Activated CD4-positive, alpha-beta memory T cell treated with anti-CD3 and anti-CD28 coated beads, Interleukin-2, amount 10 ng/mL, durations not matched to agents 7 days and 5 days (primary cell): ENCODE results near the gene RBM12. TPM values are rescaled to one million over a fixed set of nuclear protein-coding genes. Genes with fewer than 3 reads are reported as not detected.

Source experiments
- CTCF ChIA-PET: fragments of 350-600 bp; sonication (Branson Sonifier 250); formaldehyde crosslinking; loops from one replicate; lab custom pipeline; 2021; ENCODE audit warnings: antibody characterized with exemption, inconsistent platforms; lab: Charles Lee
- POLR2A ChIA-PET: fragments of 350-600 bp; sonication (Branson Sonifier 250); formaldehyde crosslinking; loops from one replicate; lab custom pipeline; 2021; ENCODE audit warnings: antibody characterized with exemption; lab: Charles Lee
- DNase-seq: peaks from one replicate; pipeline ENCODE4 v3.0.0-alpha.2; 2020
- H3K27ac Mint-ChIP-seq: one replicate; pipeline ENCODE4 v1.8.0; 2021; ENCODE audit warnings: mild to moderate bottlenecking, mixed read lengths
- H3K27me3 Mint-ChIP-seq: one replicate; pipeline ENCODE4 v1.8.0; 2021; ENCODE audit warnings: mixed read lengths
- H3K36me3 Mint-ChIP-seq: one replicate; pipeline ENCODE4 v1.8.0; 2021; ENCODE audit warnings: low read depth, mixed read lengths
- H3K4me1 Mint-ChIP-seq: one replicate; pipeline ENCODE4 v1.8.0; 2021; ENCODE audit warnings: mixed read lengths
- H3K4me3 Mint-ChIP-seq: one replicate; pipeline ENCODE4 v1.8.0; 2021; ENCODE audit warnings: mild to moderate bottlenecking, mixed read lengths
- H3K9me3 Mint-ChIP-seq: one replicate; pipeline ENCODE4 v1.8.0; 2021; ENCODE audit warnings: mixed read lengths
- total RNA-seq, 2 experiments: library from RNA; stranded (reverse); gene quantifications; one replicate each; pipeline ENCODE4 v1.2.3, GENCODE V29; 2021

RBM12 gene
- total RNA-seq, 2 experiments from 2014 or later = 115 to 116 TPM

- CTCF ChIA-PET = no interaction called here
- peaks cover 61% of the 10 kb centered on the region for H3K4me1 Mint-ChIP-seq
- H3K27me3 Mint-ChIP-seq = no peaks in the 10 kb centered on the region
- H3K36me3 Mint-ChIP-seq = peaks cover 43% of the 10 kb centered on the region
- peak overlapping the region; percentile 98 for H3K27ac Mint-ChIP-seq
- POLR2A ChIA-PET = interaction anchor here (1.3 to 10.3 kb wide), 13 partner anchors 9 to 292 kb away, joined by 3 to 198 read pairs (median 21); partner anchors contain the start of genes NFS1, PHF20, RBM39 and ROMO1
- no peak for DNase-seq
- peak overlapping the region; percentile 95 for H3K4me3 Mint-ChIP-seq
- no peaks in the 10 kb centered on the region for H3K9me3 Mint-ChIP-seq
Observed at GRCh38 chr20:35662551-35662950, 2.1 kb downstream of the RBM12 start.

GRCh38 chr20:35661908-35662307 is 2.8 kb downstream of the RBM12 start:
- H3K4me1 Mint-ChIP-seq = peaks cover 67% of the 10 kb centered on the region
- peak overlapping the region; percentile 95 for H3K4me3 Mint-ChIP-seq
- H3K9me3 Mint-ChIP-seq = no peaks in the 10 kb centered on the region
- ChIA-PET POLR2A (interaction anchor here (0.9 to 10.3 kb wide), 10 partner anchors 12 to 291 kb away, joined by 3 to 198 read pairs (median 16); partner anchors contain the start of genes NFS1, RBM39, ROMO1 and SPAG4), CTCF (interaction anchor here (0.9 kb wide), 1 partner anchor 46 kb away, joined by 4 read pairs; the partner anchor contains the start of gene SPAG4)
- peak overlapping the region; percentile 98 for H3K27ac Mint-ChIP-seq
- H3K36me3 Mint-ChIP-seq = peaks cover 48% of the 10 kb centered on the region
- no peak for DNase-seq
- no peaks in the 10 kb centered on the region for H3K27me3 Mint-ChIP-seq

- Mint-ChIP-seq H3K27me3 (no peaks in the 10 kb centered on the region), H3K9me3 (no peaks in the 10 kb centered on the region), H3K36me3 (peaks cover 52% of the 10 kb centered on the region), H3K4me1 (peaks cover 68% of the 10 kb centered on the region), H3K27ac (peak overlapping the region; percentile 98), H3K4me3 (peak overlapping the region; percentile 95)
- DNase-seq = no peak
- ChIA-PET CTCF (interaction anchor here (0.5 to 0.9 kb wide), 3 partner anchors 45 to 213 kb away, joined by 3 to 4 read pairs (median 3); partner anchors contain the start of gene SPAG4), POLR2A (interaction anchor here (0.9 to 10.3 kb wide), 13 partner anchors 9 to 293 kb away, joined by 3 to 198 read pairs (median 3); partner anchors contain the start of genes NFS1, RBM39, ROMO1 and SCAND1)
Observed at GRCh38 chr20:35661053-35661452, 3.6 kb downstream of the RBM12 start.

DNA sequence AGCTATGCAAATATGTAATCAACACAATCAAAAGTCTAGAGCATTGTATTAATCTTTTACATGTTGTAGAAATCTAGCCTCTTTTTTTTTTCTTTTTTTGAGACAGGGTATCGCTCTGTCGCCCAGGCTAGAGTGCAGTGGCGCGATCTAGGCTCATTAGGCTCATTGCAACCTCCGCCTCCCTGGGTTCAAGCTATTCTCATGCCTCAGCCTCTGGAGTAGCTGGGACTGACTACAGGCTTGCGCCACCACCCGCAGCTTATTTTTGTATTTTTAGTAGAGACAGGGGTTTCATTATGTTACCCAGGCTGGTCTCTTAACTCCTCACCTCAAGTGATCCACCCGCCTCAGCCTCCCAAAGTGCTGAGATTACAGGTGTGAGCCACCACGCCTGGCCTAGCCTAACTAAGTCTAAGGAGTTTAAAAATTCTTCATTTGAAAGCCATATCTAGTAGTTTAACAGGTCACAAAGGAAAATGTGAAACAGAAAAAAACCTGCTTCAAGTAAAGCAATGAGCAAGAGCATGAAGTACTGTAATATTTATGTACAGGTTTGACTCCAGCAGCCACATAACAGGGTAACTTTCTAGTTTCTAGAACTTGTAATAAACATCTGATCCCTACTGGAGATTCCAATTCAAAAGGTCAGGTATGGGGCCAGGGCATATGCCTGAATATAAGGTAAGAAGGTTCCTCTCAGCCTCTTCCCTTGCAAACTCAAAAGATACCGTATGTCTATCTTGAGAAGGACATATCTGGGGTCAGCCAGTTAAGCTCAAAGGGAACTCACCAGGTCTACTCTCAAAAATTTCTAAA is 4.4 kb downstream of the RBM12 start:
- H3K9me3 Mint-ChIP-seq = no peaks in the 10 kb centered on the region
- DNase-seq = no peak
- ChIA-PET CTCF (interaction anchor here (0.6 kb wide), 2 partner anchors 65 to 96 kb away, joined by 3 read pairs; no protein-coding TSS in a partner anchor), POLR2A (interaction anchor here (0.6 to 10.3 kb wide), 10 partner anchors 9 to 294 kb away, joined by 3 to 198 read pairs (median 3); partner anchors contain the start of genes NFS1, RBM39, ROMO1 and SCAND1)
- H3K27ac Mint-ChIP-seq = peak overlapping the region; percentile 98
- H3K4me1 Mint-ChIP-seq = peaks cover 68% of the 10 kb centered on the region
- no peaks in the 10 kb centered on the region for H3K27me3 Mint-ChIP-seq
- peak overlapping the region; percentile 95 for H3K4me3 Mint-ChIP-seq
- H3K36me3 Mint-ChIP-seq = peaks cover 52% of the 10 kb centered on the region

GRCh38 chr20:35657271-35657670 is 7.4 kb downstream of the RBM12 start:
- Mint-ChIP-seq H3K27ac (peak overlapping the region; percentile 17), H3K9me3 (no peaks in the 10 kb centered on the region), H3K27me3 (no peaks in the 10 kb centered on the region), H3K36me3 (peaks cover 34% of the 10 kb centered on the region), H3K4me3 (no peak overlapping the region), H3K4me1 (peaks cover 49% of the 10 kb centered on the region)
- no peak for DNase-seq
- CTCF ChIA-PET = interaction anchor here (1.7 kb wide), 1 partner anchor 8 kb away, joined by 3 read pairs; no protein-coding TSS in a partner anchor
- POLR2A ChIA-PET = interaction anchor here (10.3 kb wide), 1 partner anchor 40 kb away, joined by 198 read pairs; the partner anchor contains the start of gene SPAG4

- Mint-ChIP-seq H3K9me3 (no peaks in the 10 kb centered on the region), H3K36me3 (peaks cover 40% of the 10 kb centered on the region), H3K27ac (no peak overlapping the region), H3K4me1 (peaks cover 42% of the 10 kb centered on the region), H3K4me3 (no peak overlapping the region), H3K27me3 (no peaks in the 10 kb centered on the region)
- DNase-seq = no peak
- CTCF ChIA-PET = no interaction called here
- POLR2A ChIA-PET = interaction anchor here (1.8 to 4.1 kb wide), 2 partner anchors 9 to 36 kb away, joined by 4 to 21 read pairs; partner anchors contain the start of genes CPNE1 and RBM12
Observed at GRCh38 chr20:35654415-35654814, 10.3 kb downstream of the RBM12 start.

- Mint-ChIP-seq H3K27me3 (no peaks in the 10 kb centered on the region), H3K9me3 (no peaks in the 10 kb centered on the region), H3K36me3 (peaks cover 41% of the 10 kb centered on the region), H3K27ac (no peak overlapping the region), H3K4me1 (peaks cover 37% of the 10 kb centered on the region), H3K4me3 (no peak overlapping the region)
- DNase-seq = no peak
- CTCF ChIA-PET = interaction anchor here (0.5 kb wide), 1 partner anchor 22 kb away, joined by 3 read pairs; no protein-coding TSS in a partner anchor
- POLR2A ChIA-PET = interaction anchor here (1.8 to 4.1 kb wide), 2 partner anchors 10 to 35 kb away, joined by 4 to 21 read pairs; partner anchors contain the start of genes CPNE1 and RBM12
Observed at GRCh38 chr20:35653893-35654292, 10.8 kb downstream of the RBM12 start.

GRCh38 chr20:35653430-35653734 is 11.3 kb downstream of the RBM12 start:
- no peak overlapping the region for H3K4me3 Mint-ChIP-seq
- H3K9me3 Mint-ChIP-seq = no peaks in the 10 kb centered on the region
- H3K27ac Mint-ChIP-seq = no peak overlapping the region
- no peak for DNase-seq
- ChIA-PET CTCF (interaction anchor here (0.5 kb wide), 1 partner anchor 23 kb away, joined by 3 read pairs; no protein-coding TSS in a partner anchor), POLR2A (interaction anchor here (1.8 to 4.1 kb wide), 2 partner anchors 10 to 35 kb away, joined by 4 to 21 read pairs; partner anchors contain the start of genes CPNE1 and RBM12)
- H3K4me1 Mint-ChIP-seq = peaks cover 36% of the 10 kb centered on the region
- H3K36me3 Mint-ChIP-seq = peaks cover 43% of the 10 kb centered on the region
- no peaks in the 10 kb centered on the region for H3K27me3 Mint-ChIP-seq

- H3K27me3 Mint-ChIP-seq = no peaks in the 10 kb centered on the region
Observed at GRCh38 chr20:35652641-35653429, 11.9 kb downstream of the RBM12 start.

DNA sequence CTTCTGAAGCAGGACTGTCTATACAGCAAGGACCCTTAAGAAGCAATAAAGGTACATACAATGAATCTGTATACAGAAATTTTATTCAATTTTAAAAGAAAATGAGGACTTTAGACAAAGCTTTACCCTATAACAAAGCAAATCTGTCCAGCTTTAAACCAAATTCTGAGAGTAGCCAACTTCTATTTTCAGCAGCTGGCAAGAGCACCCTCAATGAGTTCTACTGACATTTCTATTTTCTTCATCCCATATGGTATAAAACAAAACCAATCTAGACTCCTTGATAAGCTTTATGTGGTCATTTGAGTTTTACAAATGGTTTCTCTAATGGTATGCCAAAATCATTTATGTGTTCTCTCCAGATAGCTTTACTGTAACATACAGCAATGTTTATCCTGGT is 12.7 kb downstream of the RBM12 start:
- CTCF ChIA-PET = interaction anchor here (1.3 kb wide), 1 partner anchor 28 kb away, joined by 3 read pairs; no protein-coding TSS in a partner anchor

More at GRCh38 chr20:35652641-35653429, 11.9 kb downstream of the RBM12 start:
- H3K4me3 Mint-ChIP-seq = no peak overlapping the region
- no peak for DNase-seq
- H3K27ac Mint-ChIP-seq = no peak overlapping the region
- H3K36me3 Mint-ChIP-seq = peaks cover 45% of the 10 kb centered on the region
- POLR2A ChIA-PET = interaction anchor here (4.1 kb wide), 1 partner anchor 11 kb away, joined by 21 read pairs; the partner anchor contains the start of genes CPNE1 and RBM12
- peaks cover 33% of the 10 kb centered on the region for H3K4me1 Mint-ChIP-seq
- no peaks in the 10 kb centered on the region for H3K9me3 Mint-ChIP-seq
- CTCF ChIA-PET = interaction anchor here (1.3 kb wide), 1 partner anchor 28 kb away, joined by 3 read pairs; no protein-coding TSS in a partner anchor

DNA sequence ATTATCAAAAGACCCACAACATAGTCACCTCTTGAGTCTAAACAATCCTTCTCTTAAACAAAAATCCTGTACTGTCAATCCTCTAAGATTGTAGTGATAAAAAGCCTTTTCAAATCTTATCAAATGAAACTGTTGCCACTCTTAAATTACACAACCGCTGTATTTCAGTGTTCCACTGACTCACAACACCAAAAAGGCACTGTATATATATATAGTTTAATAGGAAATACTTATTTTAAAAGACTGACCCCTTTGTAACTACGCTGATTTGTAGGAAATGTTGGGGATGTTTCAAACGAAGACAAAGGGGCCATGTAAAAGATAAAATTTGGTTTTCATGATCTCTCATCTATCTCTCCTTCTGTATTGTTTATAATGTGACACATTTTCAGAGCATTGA is 14.1 kb downstream of the RBM12 start:
- ChIA-PET CTCF (no interaction called here), POLR2A (no interaction called here)
- H3K27me3 Mint-ChIP-seq = no peaks in the 10 kb centered on the region
- no peak for DNase-seq
- no peaks in the 10 kb centered on the region for H3K9me3 Mint-ChIP-seq
- H3K4me1 Mint-ChIP-seq = peaks cover 29% of the 10 kb centered on the region
- no peak overlapping the region for H3K27ac Mint-ChIP-seq
- peaks cover 39% of the 10 kb centered on the region for H3K36me3 Mint-ChIP-seq
- H3K4me3 Mint-ChIP-seq = no peak overlapping the region

More for the DNA sequence above, 12.7 kb downstream of the RBM12 start:
- no peaks in the 10 kb centered on the region for H3K27me3 Mint-ChIP-seq
- POLR2A ChIA-PET = interaction anchor here (0.7 to 4.1 kb wide), 4 partner anchors 8 to 188 kb away, joined by 3 to 21 read pairs (median 3); partner anchors contain the start of genes CPNE1, RBM12 and SPAG4
- H3K4me1 Mint-ChIP-seq = peaks cover 27% of the 10 kb centered on the region
- H3K36me3 Mint-ChIP-seq = peaks cover 43% of the 10 kb centered on the region
- DNase-seq = no peak
- no peaks in the 10 kb centered on the region for H3K9me3 Mint-ChIP-seq
- H3K4me3 Mint-ChIP-seq = no peak overlapping the region
- H3K27ac Mint-ChIP-seq = no peak overlapping the region

- Mint-ChIP-seq H3K27ac (no peak overlapping the region), H3K9me3 (no peaks in the 10 kb centered on the region), H3K27me3 (no peaks in the 10 kb centered on the region), H3K4me3 (no peak overlapping the region), H3K4me1 (peaks cover 38% of the 10 kb centered on the region), H3K36me3 (peaks cover 46% of the 10 kb centered on the region)
- ChIA-PET CTCF (interaction anchor here (0.6 to 1.5 kb wide), 2 partner anchors 9 to 21 kb away, joined by 3 read pairs; no protein-coding TSS in a partner anchor), POLR2A (interaction anchor here (2.4 kb wide), 1 partner anchor 15 kb away, joined by 10 read pairs; the partner anchor contains the start of genes CPNE1 and RBM12)
- no peak for DNase-seq
Observed at GRCh38 chr20:35648836-35649235, 15.9 kb downstream of the RBM12 start.
